Measurements from ENCODE around the gene SEMA3G.

GRCh38 chr3:52477796-52478095, 32.8 kb upstream of the SEMA3G start:
- TF ChIP-seq JUN (IDR thresholded peaks at IDR 0.05) (no peak), POLR2A (IDR thresholded peaks at IDR 0.05; ENCODE audit: low read length) (no peak), SREBF2 (IDR thresholded peaks at IDR 0.05) (no peak), EHF (CRISPR knock-in tag; IDR thresholded peaks at IDR 0.05) (no peak)
- TF ChIP-seq, protein P1, sequence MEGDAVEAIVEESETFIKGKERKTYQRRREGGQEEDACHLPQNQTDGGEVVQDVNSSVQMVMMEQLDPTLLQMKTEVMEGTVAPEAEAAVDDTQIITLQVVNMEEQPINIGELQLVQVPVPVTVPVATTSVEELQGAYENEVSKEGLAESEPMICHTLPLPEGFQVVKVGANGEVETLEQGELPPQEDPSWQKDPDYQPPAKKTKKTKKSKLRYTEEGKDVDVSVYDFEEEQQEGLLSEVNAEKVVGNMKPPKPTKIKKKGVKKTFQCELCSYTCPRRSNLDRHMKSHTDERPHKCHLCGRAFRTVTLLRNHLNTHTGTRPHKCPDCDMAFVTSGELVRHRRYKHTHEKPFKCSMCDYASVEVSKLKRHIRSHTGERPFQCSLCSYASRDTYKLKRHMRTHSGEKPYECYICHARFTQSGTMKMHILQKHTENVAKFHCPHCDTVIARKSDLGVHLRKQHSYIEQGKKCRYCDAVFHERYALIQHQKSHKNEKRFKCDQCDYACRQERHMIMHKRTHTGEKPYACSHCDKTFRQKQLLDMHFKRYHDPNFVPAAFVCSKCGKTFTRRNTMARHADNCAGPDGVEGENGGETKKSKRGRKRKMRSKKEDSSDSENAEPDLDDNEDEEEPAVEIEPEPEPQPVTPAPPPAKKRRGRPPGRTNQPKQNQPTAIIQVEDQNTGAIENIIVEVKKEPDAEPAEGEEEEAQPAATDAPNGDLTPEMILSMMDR (IDR thresholded peaks at IDR 0.05), result no peak
- TF ChIP-seq, protein P2, sequence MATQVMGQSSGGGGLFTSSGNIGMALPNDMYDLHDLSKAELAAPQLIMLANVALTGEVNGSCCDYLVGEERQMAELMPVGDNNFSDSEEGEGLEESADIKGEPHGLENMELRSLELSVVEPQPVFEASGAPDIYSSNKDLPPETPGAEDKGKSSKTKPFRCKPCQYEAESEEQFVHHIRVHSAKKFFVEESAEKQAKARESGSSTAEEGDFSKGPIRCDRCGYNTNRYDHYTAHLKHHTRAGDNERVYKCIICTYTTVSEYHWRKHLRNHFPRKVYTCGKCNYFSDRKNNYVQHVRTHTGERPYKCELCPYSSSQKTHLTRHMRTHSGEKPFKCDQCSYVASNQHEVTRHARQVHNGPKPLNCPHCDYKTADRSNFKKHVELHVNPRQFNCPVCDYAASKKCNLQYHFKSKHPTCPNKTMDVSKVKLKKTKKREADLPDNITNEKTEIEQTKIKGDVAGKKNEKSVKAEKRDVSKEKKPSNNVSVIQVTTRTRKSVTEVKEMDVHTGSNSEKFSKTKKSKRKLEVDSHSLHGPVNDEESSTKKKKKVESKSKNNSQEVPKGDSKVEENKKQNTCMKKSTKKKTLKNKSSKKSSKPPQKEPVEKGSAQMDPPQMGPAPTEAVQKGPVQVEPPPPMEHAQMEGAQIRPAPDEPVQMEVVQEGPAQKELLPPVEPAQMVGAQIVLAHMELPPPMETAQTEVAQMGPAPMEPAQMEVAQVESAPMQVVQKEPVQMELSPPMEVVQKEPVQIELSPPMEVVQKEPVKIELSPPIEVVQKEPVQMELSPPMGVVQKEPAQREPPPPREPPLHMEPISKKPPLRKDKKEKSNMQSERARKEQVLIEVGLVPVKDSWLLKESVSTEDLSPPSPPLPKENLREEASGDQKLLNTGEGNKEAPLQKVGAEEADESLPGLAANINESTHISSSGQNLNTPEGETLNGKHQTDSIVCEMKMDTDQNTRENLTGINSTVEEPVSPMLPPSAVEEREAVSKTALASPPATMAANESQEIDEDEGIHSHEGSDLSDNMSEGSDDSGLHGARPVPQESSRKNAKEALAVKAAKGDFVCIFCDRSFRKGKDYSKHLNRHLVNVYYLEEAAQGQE (IDR thresholded peaks at IDR 0.05), result no peak
